SU-DHL-6 (cell line): ENCODE results near the gene TACR1.

Experiments
- H2AFZ ChIP-seq: fragments of 200-600 bp; sonication (generic); 2 replicates; pipeline ENCODE4 v1.6.1; 2014; ENCODE audit warnings: low read depth, mild to moderate bottlenecking, moderate library complexity, mixed read lengths, antibody characterized with exemption, low read length; ENCODE audit not compliant: severe bottlenecking
- H3F3A ChIP-seq: fragments of 200-600 bp; shearing (Covaris generic); 2 replicates; pipeline ENCODE4 v1.6.0; 2016; ENCODE audit warnings: antibody characterized with exemption, mild to moderate bottlenecking; ENCODE audit not compliant: insufficient read depth
- H3K27ac ChIP-seq: fragments of 200-600 bp; sonication (generic); 2 replicates; pipeline ENCODE4 v1.5.1; 2016; ENCODE audit warnings: low read depth, mild to moderate bottlenecking, low read length, moderate library complexity, mixed read lengths
- H3K27me3 ChIP-seq: fragments of 200-600 bp; sonication (generic), shearing (Covaris generic); 2 replicates; pipeline ENCODE4 v1.6.0; 2014; ENCODE audit warnings: mild to moderate bottlenecking, low read length
- H3K36me3 ChIP-seq: fragments of 200-600 bp; sonication (generic); 2 replicates; pipeline ENCODE4 v1.6.1; 2014; ENCODE audit warnings: mild to moderate bottlenecking, low read length, mixed read lengths
- H3K4me2 ChIP-seq: fragments of 300-600, 200-600 bp; shearing (Covaris generic), sonication (generic); 2 replicates; pipeline ENCODE4 v1.6.0; 2014; ENCODE audit warnings: low read length, low read depth, mild to moderate bottlenecking; ENCODE audit not compliant: poor library complexity, severe bottlenecking
- H3K4me3 ChIP-seq: fragments of 200-600 bp; sonication (generic); 2 replicates; pipeline ENCODE4 v1.5.1; 2014; ENCODE audit warnings: antibody characterized with exemption, low read length, mild to moderate bottlenecking, mixed read lengths; ENCODE audit not compliant: insufficient read depth, poor library complexity, severe bottlenecking
- H3K79me2 ChIP-seq: fragments of 200-600 bp; sonication (generic); 2 replicates; pipeline ENCODE4 v1.6.1; 2014; ENCODE audit warnings: mild to moderate bottlenecking, low read length, moderate library complexity; ENCODE audit not compliant: insufficient read depth
- H3K9ac ChIP-seq: fragments of 200-600 bp; sonication (generic); 2 replicates; pipeline ENCODE4 v1.7.0; 2014; ENCODE audit warnings: mild to moderate bottlenecking, low read length
- H3K9me2 ChIP-seq: fragments of 200-600 bp; sonication (generic); replicated peaks from 2 replicates; pipeline ENCODE4 v1.6.1; 2014; ENCODE audit warnings: low read length; ENCODE audit not compliant: insufficient read depth
- H3K9me3 ChIP-seq: fragments of 200-600 bp; sonication (generic); 2 replicates; pipeline ENCODE4 v1.6.1; 2014; ENCODE audit warnings: low read length, mixed read lengths; ENCODE audit not compliant: insufficient read depth
- H4K20me1 ChIP-seq: fragments of 200-600 bp; sonication (generic); 2 replicates; pipeline ENCODE4 v1.6.1; 2014; ENCODE audit warnings: low read depth, mild to moderate bottlenecking, antibody characterized with exemption, low read length, moderate library complexity, mixed read lengths
- CTCF ChIP-seq: fragments of 200-600 bp; sonication (generic); IDR thresholded peaks from one replicate; pipeline ENCODE4 v1.5.1; 2017; ENCODE audit warnings: antibody characterized with exemption, mild to moderate bottlenecking, low read length, moderate library complexity; ENCODE audit not compliant: insufficient read depth, poor library complexity, severe bottlenecking
- EZH2phosphoT487 ChIP-seq: fragments of 200-600 bp; sonication (generic), shearing (Covaris generic); conservative IDR thresholded peaks from 2 replicates; pipeline ENCODE4 v1.6.1; 2018; ENCODE audit warnings: mild to moderate bottlenecking, antibody characterized with exemption, low read length, moderate library complexity, mixed read lengths

Gene TACR1

GRCh38 chr2:75074228-75074627 lies 125.1 kb downstream of the TACR1 start:
- Histone ChIP-seq H3K9me2 (no peaks in the 10 kb centered on the region), H3K79me2 (no peaks in the 10 kb centered on the region), H3K27ac (no peak overlapping the region)

GRCh38 chr2:75071766-75072165 lies 127.6 kb downstream of the TACR1 start:
- no peak overlapping the region for H2AFZ ChIP-seq
- H3K9me3 ChIP-seq: no peaks in the 10 kb centered on the region

More at GRCh38 chr2:75074228-75074627, 125.1 kb downstream of the TACR1 start:
- H3K4me3 ChIP-seq: no peak overlapping the region
- no peaks in the 10 kb centered on the region for H4K20me1 ChIP-seq
- no peaks in the 10 kb centered on the region for H3K9me3 ChIP-seq
- H3F3A ChIP-seq: no peaks in the 10 kb centered on the region
- H2AFZ ChIP-seq: no peak overlapping the region
- H3K36me3 ChIP-seq: no peaks in the 10 kb centered on the region
- no peaks in the 10 kb centered on the region for H3K27me3 ChIP-seq
- TF ChIP-seq CTCF (no peak), EZH2phosphoT487 (no peak)
- no peak overlapping the region for H3K9ac ChIP-seq
- no peak overlapping the region for H3K4me2 ChIP-seq

DNA sequence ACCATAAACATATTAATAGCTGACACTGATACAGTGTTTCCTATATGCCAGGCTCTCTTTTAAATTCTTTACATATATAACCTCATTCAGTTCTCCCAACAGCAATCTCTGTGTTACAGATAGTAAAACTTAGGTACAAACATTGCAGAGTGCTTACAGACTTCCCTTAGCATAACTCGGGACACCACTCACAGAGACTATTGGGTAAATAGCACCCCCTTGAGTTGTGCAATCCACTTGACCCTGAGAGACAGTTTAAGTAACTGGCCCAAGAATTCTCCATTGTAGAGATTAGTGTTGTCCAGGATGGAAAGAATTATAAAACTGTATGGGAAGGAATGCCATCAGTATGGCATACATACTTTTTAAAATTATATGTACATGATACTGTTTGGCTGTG lies 130.8 kb downstream of the TACR1 start:
- H2AFZ ChIP-seq: no peak overlapping the region
- no peak overlapping the region for H3K4me2 ChIP-seq
- TF ChIP-seq EZH2phosphoT487 (no peak), CTCF (no peak)
- no peak overlapping the region for H3K27ac ChIP-seq
- H4K20me1 ChIP-seq: no peaks in the 10 kb centered on the region
- no peaks in the 10 kb centered on the region for H3F3A ChIP-seq
- no peaks in the 10 kb centered on the region for H3K79me2 ChIP-seq
- H3K27me3 ChIP-seq: no peaks in the 10 kb centered on the region
- H3K4me3 ChIP-seq: no peak overlapping the region
- H3K36me3 ChIP-seq: no peaks in the 10 kb centered on the region
- H3K9ac ChIP-seq: no peak overlapping the region
- H3K9me3 ChIP-seq: no peaks in the 10 kb centered on the region
- H3K9me2 ChIP-seq: no peaks in the 10 kb centered on the region

More at GRCh38 chr2:75071766-75072165, 127.6 kb downstream of the TACR1 start:
- H4K20me1 ChIP-seq: no peaks in the 10 kb centered on the region
- no peak overlapping the region for H3K9ac ChIP-seq
- TF ChIP-seq CTCF: no peak
- TF ChIP-seq EZH2phosphoT487: no peak
- no peak overlapping the region for H3K27ac ChIP-seq
- no peak overlapping the region for H3K4me2 ChIP-seq
- no peaks in the 10 kb centered on the region for H3K27me3 ChIP-seq
- H3K9me2 ChIP-seq: no peaks in the 10 kb centered on the region
- H3K4me3 ChIP-seq: no peak overlapping the region
- H3K79me2 ChIP-seq: no peaks in the 10 kb centered on the region
- no peaks in the 10 kb centered on the region for H3F3A ChIP-seq
- H3K36me3 ChIP-seq: no peaks in the 10 kb centered on the region
